Subcutaneous adipose tissue (tissue), 4 donors: ENCODE results near the gene FAM193A. TPM values are rescaled to one million over a fixed set of nuclear protein-coding genes. Genes with fewer than 3 reads are reported as not detected.

ENCODE experiments used
- CTCF ChIP-seq: fragments of 450-650 bp; IDR thresholded peaks from one replicate; pipeline ENCODE4 v1.5.1; 2016; ENCODE audit warnings: low read depth, mild to moderate bottlenecking, control low read depth, antibody characterized with exemption, moderate library complexity
- total RNA-seq, 4 donors: library from RNA; depleted of rRNA; stranded (reverse); fragments of >200 nt; gene quantifications; one replicate each; pipeline ENCODE4 v1.1.0, GENCODE V29; 2016

The FAM193A gene
- total RNA-seq, 4 donors from 2014 or later = 16.5 to 39.2 (median 24.0) TPM

DNA sequence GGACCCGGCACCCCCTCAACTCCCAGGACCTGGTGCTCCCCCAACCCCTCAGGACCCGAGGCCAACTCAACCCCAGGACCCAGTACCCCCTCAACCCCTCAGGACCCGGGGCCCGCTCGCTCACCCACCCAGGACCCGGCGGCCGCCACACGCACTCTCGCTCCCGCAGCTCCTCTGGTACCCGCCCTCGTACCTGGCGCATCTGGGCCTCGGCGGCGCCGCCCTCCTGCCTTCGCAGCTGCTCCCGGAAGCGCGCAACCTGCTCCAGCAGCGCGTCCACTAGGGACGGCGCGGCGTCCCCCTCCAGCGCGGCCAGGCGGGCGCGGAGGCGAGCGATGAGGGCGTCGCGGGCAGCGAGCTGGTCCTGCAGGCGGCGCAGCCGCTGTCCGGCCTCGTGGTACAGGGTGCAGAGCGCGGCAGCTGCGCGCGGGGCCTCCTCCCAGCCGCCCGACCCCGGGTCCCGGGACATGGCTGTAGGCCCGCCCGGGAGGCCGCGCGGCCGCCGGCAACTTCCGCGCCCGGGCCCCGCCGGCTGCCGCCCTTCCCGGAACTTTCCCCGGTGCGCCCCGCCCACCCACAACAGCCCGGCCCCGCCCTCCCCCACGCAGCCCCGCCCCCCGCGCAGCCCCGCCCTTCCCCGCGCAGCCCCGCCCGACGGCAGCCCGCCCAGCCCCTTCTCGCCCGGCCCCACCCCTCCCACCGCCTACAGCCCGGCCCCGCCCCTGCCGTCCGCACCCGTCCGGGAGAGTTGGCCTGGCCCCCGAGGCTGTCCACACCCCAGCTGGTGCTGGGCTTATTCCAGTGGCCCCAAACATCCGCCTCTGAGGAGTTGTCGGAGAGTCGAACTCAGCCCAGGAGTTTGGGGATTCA, 219.6 kb downstream of the FAM193A start, which contains the start of gene TNIP2:
Gene TNIP2 (minus strand): TSS at position 516 of the 870 bp plus-strand sequence. CDS start 47 bp downstream, at position 469.
- TF ChIP-seq CTCF = no peak

GRCh38 chr4:2756691-2757350, 220.4 kb downstream of the FAM193A start:
- no peak for TF ChIP-seq CTCF

DNA sequence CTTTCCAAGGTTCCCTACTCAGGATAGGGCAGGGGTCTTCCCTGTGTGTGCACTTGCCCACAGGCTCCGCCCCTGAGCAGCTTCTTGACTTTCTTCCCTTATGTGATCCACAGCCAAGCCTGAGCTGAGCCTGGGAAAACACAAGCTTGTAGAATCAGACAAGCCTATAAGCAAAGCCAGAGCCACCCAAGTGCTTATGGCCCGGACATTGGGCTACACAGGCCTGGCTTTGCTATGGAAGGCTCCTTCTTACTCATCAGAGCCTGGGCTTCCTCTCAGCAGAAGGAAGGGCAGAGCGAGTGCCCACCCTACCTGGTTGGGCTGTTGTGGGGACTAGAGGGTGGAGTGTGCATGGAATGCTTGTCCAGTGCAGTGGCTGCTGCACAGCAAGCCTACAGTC, 221.0 kb downstream of the FAM193A start:
- no peak for TF ChIP-seq CTCF

DNA sequence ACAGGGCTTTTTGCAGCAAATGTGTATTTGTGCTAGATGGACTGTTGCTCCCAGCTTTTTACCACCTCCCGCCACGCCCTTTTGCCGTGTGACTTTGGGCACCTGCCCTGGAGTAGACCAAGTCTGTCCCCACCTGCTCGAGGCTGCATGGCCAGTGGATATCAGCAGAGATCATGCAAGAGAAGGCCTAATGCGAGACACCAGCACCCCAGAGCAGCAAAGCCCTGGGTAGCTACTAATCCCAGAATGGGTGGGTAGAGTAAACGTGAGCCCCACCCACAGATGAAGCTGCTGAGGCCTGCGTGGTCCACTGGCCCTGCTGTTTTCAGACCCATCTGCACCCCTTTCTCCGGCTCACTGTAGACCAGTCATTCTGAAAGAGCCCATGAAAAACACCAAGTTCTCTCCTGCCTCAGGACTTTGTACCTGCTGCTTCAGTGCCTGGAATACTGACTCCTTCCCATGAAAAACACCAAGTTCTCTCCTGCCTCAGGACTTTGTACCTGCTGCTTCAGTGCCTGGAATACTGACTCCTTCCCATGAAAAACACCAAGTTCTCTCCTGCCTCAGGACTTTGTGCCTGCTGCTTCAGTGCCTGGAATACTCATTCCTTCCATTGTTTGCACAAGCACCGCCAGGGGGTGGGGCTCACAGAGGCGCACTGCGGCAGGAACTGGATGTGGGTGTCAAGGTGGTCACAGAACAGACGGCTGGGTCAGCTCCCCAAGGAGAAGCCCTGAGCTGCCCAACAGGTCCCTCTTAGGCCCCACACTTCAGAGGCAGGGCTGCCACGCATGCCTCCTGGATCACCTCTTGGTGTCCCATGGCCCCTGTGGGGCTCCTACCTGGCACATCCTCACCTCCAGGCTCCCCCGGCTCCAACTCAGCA, 224.8 kb downstream of the FAM193A start:
- no peak for TF ChIP-seq CTCF

DNA sequence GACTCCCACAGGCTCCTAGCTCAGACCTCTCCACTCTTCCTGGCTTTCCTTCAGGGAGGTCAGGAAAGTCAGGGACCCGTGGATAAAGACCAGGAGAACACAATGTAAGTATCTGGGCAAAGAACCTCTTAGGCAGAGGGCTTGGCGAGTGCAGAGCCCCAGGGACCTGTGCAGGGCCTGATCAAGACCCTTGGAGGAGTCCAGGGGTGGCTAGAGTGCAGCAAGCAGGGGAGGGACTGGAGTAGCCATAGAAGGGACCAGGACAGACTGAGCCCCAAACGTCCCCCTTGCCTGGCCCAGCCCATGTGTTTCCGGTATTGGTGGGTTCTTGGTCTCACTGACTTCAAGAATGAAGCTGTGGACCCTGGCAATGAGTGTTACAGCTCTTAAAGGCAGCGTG, 225.6 kb downstream of the FAM193A start:
- TF ChIP-seq CTCF = no peak

- no peak for TF ChIP-seq CTCF
These were observed 227.1 kb downstream of the FAM193A start for GRCh38 chr4:2763511-2763967.
